ENCODE data around the gene MRPS15. TPM values are rescaled to one million over a fixed set of nuclear protein-coding genes. Genes with fewer than 3 reads are reported as not detected.

The MRPS15 gene
- total RNA-seq, 1 experiment from 2014 or later: 113 TPM

- no TSS peak for BruUV-seq (replicated peaks)
- ChIA-PET CTCF (no interaction called here), POLR2A (no interaction called here)
- DNase-seq (ENCODE audit: low read depth, low spot score) (no peak), ATAC-seq (no peak)
- intact Hi-C loops (cut with micrococcal nuclease; ENCODE audit: unreplicated experiment) (no loop called here), in situ Hi-C loops (cut with HindIII; ENCODE audit: low pct_unique_long_range_greater_than_20kb, low sequenced_read_pairs) (no loop called here)
- Histone ChIP-seq H3K4me3 (ENCODE audit: low read depth in 2 of 2, low read length in 2 of 2) (no peak overlapping the region), H3K36me3 (ENCODE audit: control insufficient read depth, insufficient read depth, low read length) (peaks cover 5% of the 10 kb centered on the region), H3K27ac (ENCODE audit: low read length) (no peak overlapping the region), H3K27me3 (ENCODE audit: control insufficient read depth, insufficient read depth, low read length) (no peaks in the 10 kb centered on the region), H3K9me3 (ENCODE audit: control insufficient read depth, insufficient read depth, low read depth, low read length) (no peaks in the 10 kb centered on the region), H3K4me1 (ENCODE audit: control insufficient read depth, insufficient read depth, low read length) (peaks cover 8% of the 10 kb centered on the region)
- no peak for TF ChIP-seq POLR2AphosphoS5 (IDR thresholded peaks at IDR 0.05; ENCODE audit: low read depth, low read length)
- no peak for TF ChIP-seq SIN3A (IDR thresholded peaks at IDR 0.05; ENCODE audit: borderline replicate concordance, insufficient read depth, low read depth, low read length)
- no peak for TF ChIP-seq TCF7L2 (IDR thresholded peaks at IDR 0.05; ENCODE audit: low read depth, low read length)
- TF ChIP-seq CTCF (IDR thresholded peaks at IDR 0.05): no peak
- TF ChIP-seq, protein P1, sequence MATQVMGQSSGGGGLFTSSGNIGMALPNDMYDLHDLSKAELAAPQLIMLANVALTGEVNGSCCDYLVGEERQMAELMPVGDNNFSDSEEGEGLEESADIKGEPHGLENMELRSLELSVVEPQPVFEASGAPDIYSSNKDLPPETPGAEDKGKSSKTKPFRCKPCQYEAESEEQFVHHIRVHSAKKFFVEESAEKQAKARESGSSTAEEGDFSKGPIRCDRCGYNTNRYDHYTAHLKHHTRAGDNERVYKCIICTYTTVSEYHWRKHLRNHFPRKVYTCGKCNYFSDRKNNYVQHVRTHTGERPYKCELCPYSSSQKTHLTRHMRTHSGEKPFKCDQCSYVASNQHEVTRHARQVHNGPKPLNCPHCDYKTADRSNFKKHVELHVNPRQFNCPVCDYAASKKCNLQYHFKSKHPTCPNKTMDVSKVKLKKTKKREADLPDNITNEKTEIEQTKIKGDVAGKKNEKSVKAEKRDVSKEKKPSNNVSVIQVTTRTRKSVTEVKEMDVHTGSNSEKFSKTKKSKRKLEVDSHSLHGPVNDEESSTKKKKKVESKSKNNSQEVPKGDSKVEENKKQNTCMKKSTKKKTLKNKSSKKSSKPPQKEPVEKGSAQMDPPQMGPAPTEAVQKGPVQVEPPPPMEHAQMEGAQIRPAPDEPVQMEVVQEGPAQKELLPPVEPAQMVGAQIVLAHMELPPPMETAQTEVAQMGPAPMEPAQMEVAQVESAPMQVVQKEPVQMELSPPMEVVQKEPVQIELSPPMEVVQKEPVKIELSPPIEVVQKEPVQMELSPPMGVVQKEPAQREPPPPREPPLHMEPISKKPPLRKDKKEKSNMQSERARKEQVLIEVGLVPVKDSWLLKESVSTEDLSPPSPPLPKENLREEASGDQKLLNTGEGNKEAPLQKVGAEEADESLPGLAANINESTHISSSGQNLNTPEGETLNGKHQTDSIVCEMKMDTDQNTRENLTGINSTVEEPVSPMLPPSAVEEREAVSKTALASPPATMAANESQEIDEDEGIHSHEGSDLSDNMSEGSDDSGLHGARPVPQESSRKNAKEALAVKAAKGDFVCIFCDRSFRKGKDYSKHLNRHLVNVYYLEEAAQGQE (IDR thresholded peaks at IDR 0.05; ENCODE audit: insufficient read depth in 1 of 2, low read depth in 2 of 2, low read length in 1 of 2): no peak
Measured at GRCh38 chr1:36466370-36467026, 2.3 kb upstream of the MRPS15 start.

GRCh38 chr1:36465731-36466369 lies 1.7 kb upstream of the MRPS15 start:
- peaks cover 8% of the 10 kb centered on the region for H3K4me1 ChIP-seq (ENCODE audit: control insufficient read depth, insufficient read depth, low read length)
- BruUV-seq (replicated peaks): no TSS peak
- CTCF ChIA-PET: no interaction called here
- ATAC-seq (no peak), DNase-seq (ENCODE audit: low read depth, low spot score) (no peak)
- H3K27me3 ChIP-seq (ENCODE audit: control insufficient read depth, insufficient read depth, low read length): no peaks in the 10 kb centered on the region
- H3K9me3 ChIP-seq (ENCODE audit: control insufficient read depth, insufficient read depth, low read depth, low read length): no peaks in the 10 kb centered on the region
- intact Hi-C loops (cut with micrococcal nuclease; ENCODE audit: unreplicated experiment): no loop called here
- peaks cover 7% of the 10 kb centered on the region for H3K36me3 ChIP-seq (ENCODE audit: control insufficient read depth, insufficient read depth, low read length)
- H3K4me3 ChIP-seq (ENCODE audit: low read depth in 2 of 2, low read length in 2 of 2): no peak overlapping the region
- in situ Hi-C loops (cut with HindIII; ENCODE audit: low pct_unique_long_range_greater_than_20kb, low sequenced_read_pairs): no loop called here
- peak overlapping the region; percentile 91; the same call in 1 of the 2 replicates for H3K27ac ChIP-seq (ENCODE audit: low read length)
- POLR2A ChIA-PET: no interaction called here
- TF ChIP-seq CTCF (IDR thresholded peaks at IDR 0.05): no peak
- no peak for TF ChIP-seq TCF7L2 (IDR thresholded peaks at IDR 0.05; ENCODE audit: low read depth, low read length)
- TF ChIP-seq, protein P1 (IDR thresholded peaks at IDR 0.05; ENCODE audit: insufficient read depth in 1 of 2, low read depth in 2 of 2, low read length in 1 of 2): no peak
- TF ChIP-seq SIN3A (IDR thresholded peaks at IDR 0.05; ENCODE audit: borderline replicate concordance, insufficient read depth, low read depth, low read length): no peak
- TF ChIP-seq POLR2AphosphoS5 (IDR thresholded peaks at IDR 0.05; ENCODE audit: low read depth, low read length): no peak
